ENCODE results near the gene TXNRD3.

The TXNRD3 gene

GRCh38 chr3:126664591-126665214 lies 9.8 kb upstream of the TXNRD3 start:
- Histone ChIP-seq H3K9ac (ENCODE audit: low read depth, low read length, poor library complexity, severe bottlenecking) (no peak overlapping the region), H3F3A (ENCODE audit: low read depth) (no peaks in the 10 kb centered on the region), H3K9me3 (ENCODE audit: insufficient read depth, low read depth, low read length) (no peaks in the 10 kb centered on the region), H4K20me1 (ENCODE audit: insufficient read depth, low read length, poor library complexity, severe bottlenecking) (no peaks in the 10 kb centered on the region), H3K36me3 (ENCODE audit: insufficient read depth, low read length) (no peaks in the 10 kb centered on the region), H2AFZ (ENCODE audit: low read length) (no peak overlapping the region), H3K9me2 (replicated peaks; ENCODE audit: low read depth, low read length) (no peaks in the 10 kb centered on the region), H3K79me2 (ENCODE audit: insufficient read depth, low read length) (no peaks in the 10 kb centered on the region), H3K4me2 (ENCODE audit: low read depth, low read length, poor library complexity, severe bottlenecking) (no peak overlapping the region), H3K4me3 (ENCODE audit: low read length, poor library complexity, severe bottlenecking) (no peak overlapping the region), H3K4me1 (ENCODE audit: insufficient read depth, low read length, poor library complexity, severe bottlenecking) (no peaks in the 10 kb centered on the region), H3K27me3 (ENCODE audit: insufficient read depth, low read length, poor library complexity, severe bottlenecking) (no peaks in the 10 kb centered on the region)
- no peak for TF ChIP-seq EZH2phosphoT487 (IDR thresholded peaks at IDR 0.05; ENCODE audit: borderline replicate concordance)
- peak; percentile 52 for TF ChIP-seq CTCF (conservative IDR thresholded peaks at IDR 0.05; ENCODE audit: low read length)

- Histone ChIP-seq H3K79me2 (ENCODE audit: insufficient read depth, low read length) (no peaks in the 10 kb centered on the region), H3K9ac (ENCODE audit: low read depth, low read length, poor library complexity, severe bottlenecking) (no peak overlapping the region), H3K9me3 (ENCODE audit: insufficient read depth, low read depth, low read length) (no peaks in the 10 kb centered on the region)
These were observed 8.8 kb upstream of the TXNRD3 start for GRCh38 chr3:126663750-126664149.

GRCh38 chr3:126663257-126663656 lies 8.3 kb upstream of the TXNRD3 start:
- H3K79me2 ChIP-seq (ENCODE audit: insufficient read depth, low read length), result no peaks in the 10 kb centered on the region
- H3K27me3 ChIP-seq (ENCODE audit: insufficient read depth, low read length, poor library complexity, severe bottlenecking), result no peaks in the 10 kb centered on the region
- H3K36me3 ChIP-seq (ENCODE audit: insufficient read depth, low read length), result no peaks in the 10 kb centered on the region
- H3K4me3 ChIP-seq (ENCODE audit: low read length, poor library complexity, severe bottlenecking), result no peak overlapping the region
- H3K9me3 ChIP-seq (ENCODE audit: insufficient read depth, low read depth, low read length), result no peaks in the 10 kb centered on the region
- no peaks in the 10 kb centered on the region for H3F3A ChIP-seq (ENCODE audit: low read depth)
- no peak overlapping the region for H3K9ac ChIP-seq (ENCODE audit: low read depth, low read length, poor library complexity, severe bottlenecking)
- no peaks in the 10 kb centered on the region for H4K20me1 ChIP-seq (ENCODE audit: insufficient read depth, low read length, poor library complexity, severe bottlenecking)
- no peaks in the 10 kb centered on the region for H3K9me2 ChIP-seq (replicated peaks; ENCODE audit: low read depth, low read length)
- H3K4me1 ChIP-seq (ENCODE audit: insufficient read depth, low read length, poor library complexity, severe bottlenecking), result no peaks in the 10 kb centered on the region
- no peak for TF ChIP-seq EZH2phosphoT487 (IDR thresholded peaks at IDR 0.05; ENCODE audit: borderline replicate concordance)
- TF ChIP-seq CTCF (conservative IDR thresholded peaks at IDR 0.05; ENCODE audit: low read length), result no peak
- no peak overlapping the region for H3K4me2 ChIP-seq (ENCODE audit: low read depth, low read length, poor library complexity, severe bottlenecking)
- H2AFZ ChIP-seq (ENCODE audit: low read length), result no peak overlapping the region

More at GRCh38 chr3:126663750-126664149, 8.8 kb upstream of the TXNRD3 start:
- Histone ChIP-seq H4K20me1 (ENCODE audit: insufficient read depth, low read length, poor library complexity, severe bottlenecking) (no peaks in the 10 kb centered on the region), H3K36me3 (ENCODE audit: insufficient read depth, low read length) (no peaks in the 10 kb centered on the region), H3K4me3 (ENCODE audit: low read length, poor library complexity, severe bottlenecking) (no peak overlapping the region), H3K9me2 (replicated peaks; ENCODE audit: low read depth, low read length) (no peaks in the 10 kb centered on the region), H3F3A (ENCODE audit: low read depth) (no peaks in the 10 kb centered on the region), H2AFZ (ENCODE audit: low read length) (no peak overlapping the region), H3K27me3 (ENCODE audit: insufficient read depth, low read length, poor library complexity, severe bottlenecking) (no peaks in the 10 kb centered on the region), H3K4me1 (ENCODE audit: insufficient read depth, low read length, poor library complexity, severe bottlenecking) (no peaks in the 10 kb centered on the region), H3K4me2 (ENCODE audit: low read depth, low read length, poor library complexity, severe bottlenecking) (no peak overlapping the region)
- TF ChIP-seq CTCF (conservative IDR thresholded peaks at IDR 0.05; ENCODE audit: low read length), result no peak
